ENCODE data around the gene CD72.

The CD72 gene

DNA sequence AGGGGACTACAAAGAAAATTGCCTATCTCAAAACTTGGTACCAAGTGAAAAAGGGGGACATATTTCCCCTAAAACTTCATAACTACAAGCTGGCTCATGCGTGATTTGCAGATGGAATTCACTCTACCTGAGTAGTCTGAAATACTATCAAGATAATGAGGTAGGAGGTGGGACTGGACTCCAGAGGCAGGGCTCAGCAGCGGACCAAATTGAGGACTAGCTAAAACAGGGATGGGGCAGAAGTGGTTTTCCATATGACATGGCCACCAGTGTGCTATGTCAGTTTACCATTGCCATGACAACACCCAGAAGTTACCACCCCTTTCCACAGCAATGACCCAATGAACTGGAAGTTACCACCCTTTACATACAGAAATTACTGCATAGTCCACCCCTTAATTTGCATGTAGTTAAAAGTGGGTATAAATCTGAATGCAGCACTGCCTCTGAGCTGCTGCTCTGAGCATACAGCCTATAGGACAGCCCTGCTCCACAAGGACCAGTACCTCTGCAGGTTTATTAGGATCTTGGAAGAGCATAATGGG, 43.6 kb downstream of the CD72 start:
- no peak for DNase-seq (ENCODE audit: extremely low spot score)
- ChIA-PET POLR2A (no interaction called here), CTCF (interaction anchor here (0.8 to 2.5 kb wide), 3 partner anchors 15 to 25 kb away, joined by 3 to 7 read pairs (median 3); no protein-coding TSS in a partner anchor)
- TF ChIP-seq, protein P1, sequence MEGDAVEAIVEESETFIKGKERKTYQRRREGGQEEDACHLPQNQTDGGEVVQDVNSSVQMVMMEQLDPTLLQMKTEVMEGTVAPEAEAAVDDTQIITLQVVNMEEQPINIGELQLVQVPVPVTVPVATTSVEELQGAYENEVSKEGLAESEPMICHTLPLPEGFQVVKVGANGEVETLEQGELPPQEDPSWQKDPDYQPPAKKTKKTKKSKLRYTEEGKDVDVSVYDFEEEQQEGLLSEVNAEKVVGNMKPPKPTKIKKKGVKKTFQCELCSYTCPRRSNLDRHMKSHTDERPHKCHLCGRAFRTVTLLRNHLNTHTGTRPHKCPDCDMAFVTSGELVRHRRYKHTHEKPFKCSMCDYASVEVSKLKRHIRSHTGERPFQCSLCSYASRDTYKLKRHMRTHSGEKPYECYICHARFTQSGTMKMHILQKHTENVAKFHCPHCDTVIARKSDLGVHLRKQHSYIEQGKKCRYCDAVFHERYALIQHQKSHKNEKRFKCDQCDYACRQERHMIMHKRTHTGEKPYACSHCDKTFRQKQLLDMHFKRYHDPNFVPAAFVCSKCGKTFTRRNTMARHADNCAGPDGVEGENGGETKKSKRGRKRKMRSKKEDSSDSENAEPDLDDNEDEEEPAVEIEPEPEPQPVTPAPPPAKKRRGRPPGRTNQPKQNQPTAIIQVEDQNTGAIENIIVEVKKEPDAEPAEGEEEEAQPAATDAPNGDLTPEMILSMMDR (IDR thresholded peaks at IDR 0.05; ENCODE audit: control extremely low read depth, extremely low read depth, low read depth, missing control alignments): no peak

DNA sequence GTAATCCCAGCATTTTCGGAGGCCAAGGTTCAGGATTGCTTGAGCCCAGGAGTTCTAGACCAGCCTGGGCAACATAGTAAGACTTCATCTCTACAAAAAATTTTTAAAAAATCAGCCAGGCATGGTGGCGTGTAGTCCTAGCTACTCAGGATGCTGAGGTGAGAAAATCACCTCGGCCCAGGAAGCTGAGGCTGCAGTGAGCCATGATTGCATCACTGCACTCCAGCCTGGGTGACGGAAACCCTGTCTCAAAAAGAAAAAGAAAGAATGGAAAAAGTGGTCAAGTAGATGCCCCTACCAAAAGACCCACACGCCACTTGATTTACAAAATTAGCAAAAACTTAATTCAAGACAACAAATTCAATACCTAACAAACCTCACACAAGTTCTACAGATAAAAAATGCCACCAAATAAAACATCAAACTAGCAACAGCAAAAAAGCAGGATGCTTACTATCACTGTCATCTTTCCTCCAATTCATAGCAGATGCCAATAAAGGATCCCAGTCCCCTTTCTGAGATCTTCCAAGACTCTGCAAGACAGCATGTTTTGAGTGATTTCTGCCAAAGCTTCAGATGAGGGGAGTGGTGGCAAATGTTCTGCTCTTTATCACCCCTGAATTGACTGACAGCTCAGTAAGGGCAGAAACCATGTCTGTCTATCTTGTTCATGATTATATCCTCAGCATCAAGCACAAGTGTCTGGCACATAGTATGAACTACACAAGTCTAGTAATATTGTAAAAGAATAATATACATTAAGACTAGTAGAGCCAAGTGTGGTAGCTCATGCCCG, 47.3 kb downstream of the CD72 start:
- POLR2A ChIA-PET: no interaction called here
- TF ChIP-seq, protein P1 (IDR thresholded peaks at IDR 0.05; ENCODE audit: control extremely low read depth, extremely low read depth, low read depth, missing control alignments): no peak
- DNase-seq (ENCODE audit: extremely low spot score): no peak
- CTCF ChIA-PET: interaction anchor here (1.7 kb wide), 1 partner anchor 33 kb away, joined by 6 read pairs; no protein-coding TSS in a partner anchor

DNA sequence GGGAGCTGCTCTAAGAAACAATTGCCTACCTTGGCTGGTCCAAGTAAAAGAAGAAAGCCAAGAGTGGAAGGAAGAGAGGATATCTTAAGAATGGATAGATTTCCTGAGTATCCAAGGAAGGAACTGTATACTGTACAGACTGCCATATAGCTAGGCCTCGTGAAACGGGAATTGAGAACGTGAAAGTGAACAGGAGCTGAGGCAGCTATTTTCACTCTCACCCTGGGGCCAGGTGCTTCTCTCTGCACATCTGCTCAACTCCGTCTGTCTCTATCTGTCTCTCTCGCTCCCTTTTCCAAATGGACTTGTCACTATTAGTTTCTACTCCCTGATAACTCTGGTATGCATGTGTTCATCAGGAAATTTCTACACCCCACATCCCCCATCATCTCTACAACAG, 49.0 kb downstream of the CD72 start:
- no peak for DNase-seq (ENCODE audit: extremely low spot score)
- POLR2A ChIA-PET: no interaction called here
- CTCF ChIA-PET: interaction anchor here (1.2 to 1.6 kb wide), 4 partner anchors 9 to 21 kb away, joined by 3 to 7 read pairs (median 4); no protein-coding TSS in a partner anchor
- TF ChIP-seq, protein P1 (IDR thresholded peaks at IDR 0.05; ENCODE audit: control extremely low read depth, extremely low read depth, low read depth, missing control alignments): no peak

DNA sequence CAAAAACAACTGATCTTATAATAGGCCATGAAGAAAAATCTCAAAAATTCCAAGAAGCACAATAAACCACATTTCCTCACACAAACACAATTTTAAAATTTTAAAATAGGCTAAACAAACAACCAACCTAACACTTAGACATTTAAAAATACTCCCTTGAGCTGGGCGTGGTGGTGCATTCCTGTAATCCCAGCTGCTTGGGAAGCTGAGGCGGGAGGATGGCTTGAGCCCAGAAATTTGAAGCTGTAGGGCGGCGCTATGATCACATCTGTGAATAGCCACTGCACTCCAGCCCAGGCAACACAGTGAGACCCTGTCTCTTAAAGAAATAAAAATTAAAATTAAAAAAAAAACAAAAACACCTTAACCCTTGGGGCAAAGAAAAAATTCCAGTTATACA, 50.0 kb downstream of the CD72 start:
- DNase-seq (ENCODE audit: extremely low spot score): no peak
- CTCF ChIA-PET: interaction anchor here (1.2 to 2.7 kb wide), 3 partner anchors 9 to 20 kb away, joined by 3 to 8 read pairs (median 3); no protein-coding TSS in a partner anchor
- POLR2A ChIA-PET: no interaction called here
- TF ChIP-seq, protein P1 (IDR thresholded peaks at IDR 0.05; ENCODE audit: control extremely low read depth, extremely low read depth, low read depth, missing control alignments): no peak

DNA sequence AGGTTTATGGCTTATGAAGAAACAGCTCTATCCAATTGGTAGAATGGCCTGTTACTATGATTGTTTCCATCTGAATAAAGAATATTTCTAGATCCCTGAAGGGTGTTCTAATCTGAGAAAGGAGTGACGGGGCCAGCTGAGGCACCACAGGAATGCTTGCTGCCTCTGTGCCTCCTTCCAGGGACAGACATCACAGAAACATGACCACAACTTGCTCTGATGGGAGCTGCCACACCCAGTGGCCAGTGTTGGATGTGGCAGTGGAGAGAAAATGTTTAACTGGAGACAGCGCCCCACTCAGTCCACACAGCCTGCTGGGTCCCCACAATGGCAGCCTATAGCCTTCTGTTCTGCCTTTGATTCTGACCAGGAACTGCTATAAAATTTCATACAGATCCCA, 51.8 kb downstream of the CD72 start:
- POLR2A ChIA-PET: no interaction called here
- DNase-seq (ENCODE audit: extremely low spot score): no peak
- TF ChIP-seq, protein P1 (IDR thresholded peaks at IDR 0.05; ENCODE audit: control extremely low read depth, extremely low read depth, low read depth, missing control alignments): no peak
- CTCF ChIA-PET: interaction anchor here (2.7 kb wide), 1 partner anchor 11 kb away, joined by 8 read pairs; no protein-coding TSS in a partner anchor

DNA sequence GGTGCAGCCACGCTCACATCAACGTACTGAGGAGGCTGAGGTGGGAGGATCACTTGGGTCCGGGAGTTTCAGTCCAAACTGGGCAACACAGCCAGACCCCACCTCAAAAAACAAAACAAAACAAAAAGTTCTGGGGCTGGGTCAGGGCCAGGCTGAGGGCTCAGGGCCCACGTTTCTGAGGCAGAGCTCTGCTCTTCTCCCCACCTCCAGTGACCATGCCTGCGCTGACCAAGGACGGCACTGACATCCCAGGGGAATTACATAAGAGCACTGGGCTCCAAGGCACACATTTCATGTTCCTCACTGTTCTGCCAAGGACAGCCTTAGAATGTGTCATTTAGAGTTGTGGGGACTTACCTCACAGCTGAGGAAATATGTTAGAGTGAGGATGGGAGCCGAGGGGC, 53.6 kb downstream of the CD72 start:
- CTCF ChIA-PET: interaction anchor here (3.9 kb wide), 1 partner anchor 12 kb away, joined by 15 read pairs; no protein-coding TSS in a partner anchor
- no peak for DNase-seq (ENCODE audit: extremely low spot score)
- TF ChIP-seq, protein P1 (IDR thresholded peaks at IDR 0.05; ENCODE audit: control extremely low read depth, extremely low read depth, low read depth, missing control alignments): no peak
- POLR2A ChIA-PET: no interaction called here
